ENCODE data around the gene PC.
"Not testable (repeated sequence)": the region's sequence is repeated elsewhere in the genome, so short reads cannot be mapped to it uniquely, and the experiment has no call there.

Gene PC

GRCh38 chr11:67006029-67006884 is 48.1 kb upstream of the PC start:
- TF ChIP-seq ZNF565 (CRISPR knock-in tag; conservative IDR thresholded peaks at IDR 0.05; ENCODE audit: low read depth) (no peak), ESRRG (CRISPR knock-in tag; IDR thresholded peaks at IDR 0.05) (no peak), ISL1 (CRISPR knock-in tag; IDR thresholded peaks at IDR 0.05) (no peak), TSHZ2 (CRISPR knock-in tag; IDR thresholded peaks at IDR 0.05) (no peak), TCF4 (CRISPR knock-in tag; IDR thresholded peaks at IDR 0.05; ENCODE audit: borderline replicate concordance) (no peak), BACH2 (CRISPR knock-in tag; IDR thresholded peaks at IDR 0.05; ENCODE audit: borderline replicate concordance) (no peak), CSDC2 (CRISPR knock-in tag; IDR thresholded peaks at IDR 0.05) (no peak), PATZ1 (CRISPR knock-in tag; IDR thresholded peaks at IDR 0.05; ENCODE audit: borderline replicate concordance) (no peak), PPARA (CRISPR knock-in tag; IDR thresholded peaks at IDR 0.05; ENCODE audit: borderline replicate concordance) (no peak), OSR1 (CRISPR knock-in tag; IDR thresholded peaks at IDR 0.05) (no peak), SNAI2 (CRISPR knock-in tag; IDR thresholded peaks at IDR 0.05) (no peak), ZNF70 (CRISPR knock-in tag; IDR thresholded peaks at IDR 0.05) (no peak), CSRNP3 (CRISPR knock-in tag; IDR thresholded peaks at IDR 0.05) (no peak), ZFP3 (CRISPR knock-in tag; IDR thresholded peaks at IDR 0.05) (no peak), GLIS3 (CRISPR knock-in tag; IDR thresholded peaks at IDR 0.05) (no peak), ZNF8 (CRISPR knock-in tag; IDR thresholded peaks at IDR 0.05) (no peak), RARB (CRISPR knock-in tag; IDR thresholded peaks at IDR 0.05) (no peak)
- ATAC-seq: peak; percentile 65

- not testable (repeated sequence) for ATAC-seq
These were observed 47.0 kb upstream of the PC start for GRCh38 chr11:67005200-67005599.

GRCh38 chr11:67002921-67003411 is 44.8 kb upstream of the PC start:
- TF ChIP-seq POU6F1 (CRISPR knock-in tag; IDR thresholded peaks at IDR 0.05; ENCODE audit: borderline replicate concordance, low read depth) (no peak), RARB (CRISPR knock-in tag; IDR thresholded peaks at IDR 0.05) (no peak), ZFP3 (CRISPR knock-in tag; IDR thresholded peaks at IDR 0.05) (no peak), CREB5 (CRISPR knock-in tag; IDR thresholded peaks at IDR 0.05; ENCODE audit: low read depth) (no peak), TCF4 (CRISPR knock-in tag; IDR thresholded peaks at IDR 0.05; ENCODE audit: borderline replicate concordance) (no peak), ISL1 (CRISPR knock-in tag; IDR thresholded peaks at IDR 0.05) (no peak), ZNF70 (CRISPR knock-in tag; IDR thresholded peaks at IDR 0.05) (no peak), TSHZ2 (CRISPR knock-in tag; IDR thresholded peaks at IDR 0.05) (no peak), ZC3H10 (CRISPR knock-in tag; IDR thresholded peaks at IDR 0.05) (no peak), ARNTL (CRISPR knock-in tag; IDR thresholded peaks at IDR 0.05; ENCODE audit: borderline replicate concordance, low read depth) (no peak), ZNF565 (CRISPR knock-in tag; conservative IDR thresholded peaks at IDR 0.05; ENCODE audit: low read depth) (no peak), TOX (CRISPR knock-in tag; IDR thresholded peaks at IDR 0.05; ENCODE audit: borderline replicate concordance) (no peak), PATZ1 (CRISPR knock-in tag; IDR thresholded peaks at IDR 0.05; ENCODE audit: borderline replicate concordance) (no peak), OSR1 (CRISPR knock-in tag; IDR thresholded peaks at IDR 0.05) (no peak), SNAI2 (CRISPR knock-in tag; IDR thresholded peaks at IDR 0.05) (no peak), BACH2 (CRISPR knock-in tag; IDR thresholded peaks at IDR 0.05; ENCODE audit: borderline replicate concordance) (no peak)
- no peak for ATAC-seq
